Endothelial cell of hepatic sinusoid (primary cell): Measurements from ENCODE around the gene TRPM8.
"Not testable (repeated sequence)": the region's sequence is repeated elsewhere in the genome, so short reads cannot be mapped to it uniquely, and the experiment has no call there.

Experiments
- in situ Hi-C: cut with HindIII; loops from 2 replicates; pipeline ENCODE4 v1.10.0; 2017; ENCODE audit warnings: low sequenced_read_pairs

Gene TRPM8

GRCh38 chr2:233935426-233935825 lies 18.3 kb downstream of the TRPM8 start:
- in situ Hi-C loops, result no loop called here

- in situ Hi-C loops, result no loop called here
These were observed 18.9 kb downstream of the TRPM8 start for GRCh38 chr2:233936089-233936488.

GRCh38 chr2:233938676-233939370 lies 21.6 kb downstream of the TRPM8 start:
- in situ Hi-C loops, result no loop called here

- in situ Hi-C loops, result no loop called here
These were observed 23.5 kb downstream of the TRPM8 start for GRCh38 chr2:233940376-233941276.

GRCh38 chr2:233942731-233943130 lies 25.6 kb downstream of the TRPM8 start:
- in situ Hi-C loops, result no loop called here

GRCh38 chr2:233944269-233944668 lies 27.1 kb downstream of the TRPM8 start:
- in situ Hi-C loops, result no loop called here

GRCh38 chr2:233944722-233945121 lies 27.5 kb downstream of the TRPM8 start:
- in situ Hi-C loops, result no loop called here

GRCh38 chr2:233945146-233945545 lies 28.0 kb downstream of the TRPM8 start:
- in situ Hi-C loops, result no loop called here

GRCh38 chr2:233950078-233950825 lies 33.1 kb downstream of the TRPM8 start:
- in situ Hi-C loops, result no loop called here

GRCh38 chr2:233952335-233952734 lies 35.2 kb downstream of the TRPM8 start:
- in situ Hi-C loops, result no loop called here

- in situ Hi-C loops, result no loop called here
These were observed 36.1 kb downstream of the TRPM8 start for GRCh38 chr2:233953087-233953801.

GRCh38 chr2:233960203-233960602 lies 43.0 kb downstream of the TRPM8 start:
- in situ Hi-C loops, result no loop called here

- in situ Hi-C loops, result no loop called here
These were observed 44.7 kb downstream of the TRPM8 start for GRCh38 chr2:233961905-233962304.

GRCh38 chr2:233964581-233964980 lies 47.4 kb downstream of the TRPM8 start:
- in situ Hi-C loops, result no loop called here

- in situ Hi-C loops, result no loop called here
These were observed 47.9 kb downstream of the TRPM8 start for GRCh38 chr2:233965032-233965603.

- in situ Hi-C loops, result not testable (repeated sequence)
These were observed 48.5 kb downstream of the TRPM8 start for GRCh38 chr2:233965646-233966045.

- in situ Hi-C loops, result no loop called here
These were observed 49.2 kb downstream of the TRPM8 start for GRCh38 chr2:233966388-233966787.

- in situ Hi-C loops, result no loop called here
These were observed 50.0 kb downstream of the TRPM8 start for GRCh38 chr2:233967164-233967563.

GRCh38 chr2:233968556-233968955 lies 51.4 kb downstream of the TRPM8 start:
- in situ Hi-C loops, result no loop called here

- in situ Hi-C loops, result not testable (repeated sequence)
These were observed 55.3 kb downstream of the TRPM8 start for GRCh38 chr2:233972460-233972859.
